ENCODE results near the gene TNRC6C.
A peak's percentile ranks its signal among the peaks of the same experiment; 100 is the strongest.

Gene TNRC6C

DNA sequence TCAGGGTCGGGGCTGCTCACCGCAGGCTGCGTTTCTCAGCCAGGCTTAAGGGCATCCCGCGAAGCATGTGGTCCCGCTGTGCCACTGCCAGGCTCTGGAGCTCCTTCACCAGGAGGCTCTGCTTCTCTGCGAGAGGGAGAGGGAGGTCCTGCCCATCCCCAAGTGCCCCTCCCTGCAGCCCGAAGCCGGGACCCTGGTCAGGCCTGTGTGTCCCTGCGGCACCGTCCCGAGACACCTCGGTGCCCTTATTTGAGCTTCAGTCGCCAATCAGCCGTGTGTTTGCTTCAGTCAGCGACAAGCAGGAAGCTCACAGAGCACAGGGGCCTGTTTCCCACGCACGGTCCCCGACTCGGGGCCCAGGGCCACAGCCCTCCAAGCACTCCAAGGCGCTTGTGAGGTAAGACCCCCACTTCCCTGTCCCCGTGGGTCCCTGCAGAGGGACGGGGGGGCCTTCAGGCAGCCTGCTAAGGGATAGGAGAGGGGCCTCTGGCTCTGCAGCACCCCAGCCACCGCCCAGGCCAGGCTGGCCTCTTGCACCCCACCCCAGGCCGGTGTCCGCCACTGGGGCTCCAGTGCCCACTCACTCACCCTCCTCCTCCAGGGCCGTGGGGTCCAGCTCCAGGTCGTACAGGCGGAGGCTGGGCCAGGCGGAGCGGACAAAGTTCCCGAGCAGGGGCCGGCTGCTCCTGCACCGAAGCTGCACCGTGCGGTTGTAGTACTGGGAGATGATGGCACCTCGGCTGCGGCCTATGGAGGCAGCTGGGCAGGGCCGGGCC lies 166.8 kb downstream of the TNRC6C start:
- TF ChIP-seq, protein P1, sequence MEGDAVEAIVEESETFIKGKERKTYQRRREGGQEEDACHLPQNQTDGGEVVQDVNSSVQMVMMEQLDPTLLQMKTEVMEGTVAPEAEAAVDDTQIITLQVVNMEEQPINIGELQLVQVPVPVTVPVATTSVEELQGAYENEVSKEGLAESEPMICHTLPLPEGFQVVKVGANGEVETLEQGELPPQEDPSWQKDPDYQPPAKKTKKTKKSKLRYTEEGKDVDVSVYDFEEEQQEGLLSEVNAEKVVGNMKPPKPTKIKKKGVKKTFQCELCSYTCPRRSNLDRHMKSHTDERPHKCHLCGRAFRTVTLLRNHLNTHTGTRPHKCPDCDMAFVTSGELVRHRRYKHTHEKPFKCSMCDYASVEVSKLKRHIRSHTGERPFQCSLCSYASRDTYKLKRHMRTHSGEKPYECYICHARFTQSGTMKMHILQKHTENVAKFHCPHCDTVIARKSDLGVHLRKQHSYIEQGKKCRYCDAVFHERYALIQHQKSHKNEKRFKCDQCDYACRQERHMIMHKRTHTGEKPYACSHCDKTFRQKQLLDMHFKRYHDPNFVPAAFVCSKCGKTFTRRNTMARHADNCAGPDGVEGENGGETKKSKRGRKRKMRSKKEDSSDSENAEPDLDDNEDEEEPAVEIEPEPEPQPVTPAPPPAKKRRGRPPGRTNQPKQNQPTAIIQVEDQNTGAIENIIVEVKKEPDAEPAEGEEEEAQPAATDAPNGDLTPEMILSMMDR (IDR thresholded peaks at IDR 0.05; ENCODE audit: control extremely low read depth, extremely low read depth, low read depth, missing control alignments), result no peak
- ChIA-PET POLR2A (no interaction called here), CTCF (interaction anchor here (1.0 to 3.4 kb wide), 7 partner anchors 9 to 126 kb away, joined by 3 to 16 read pairs (median 5); no protein-coding TSS in a partner anchor)
- no peak for DNase-seq (ENCODE audit: extremely low spot score)

DNA sequence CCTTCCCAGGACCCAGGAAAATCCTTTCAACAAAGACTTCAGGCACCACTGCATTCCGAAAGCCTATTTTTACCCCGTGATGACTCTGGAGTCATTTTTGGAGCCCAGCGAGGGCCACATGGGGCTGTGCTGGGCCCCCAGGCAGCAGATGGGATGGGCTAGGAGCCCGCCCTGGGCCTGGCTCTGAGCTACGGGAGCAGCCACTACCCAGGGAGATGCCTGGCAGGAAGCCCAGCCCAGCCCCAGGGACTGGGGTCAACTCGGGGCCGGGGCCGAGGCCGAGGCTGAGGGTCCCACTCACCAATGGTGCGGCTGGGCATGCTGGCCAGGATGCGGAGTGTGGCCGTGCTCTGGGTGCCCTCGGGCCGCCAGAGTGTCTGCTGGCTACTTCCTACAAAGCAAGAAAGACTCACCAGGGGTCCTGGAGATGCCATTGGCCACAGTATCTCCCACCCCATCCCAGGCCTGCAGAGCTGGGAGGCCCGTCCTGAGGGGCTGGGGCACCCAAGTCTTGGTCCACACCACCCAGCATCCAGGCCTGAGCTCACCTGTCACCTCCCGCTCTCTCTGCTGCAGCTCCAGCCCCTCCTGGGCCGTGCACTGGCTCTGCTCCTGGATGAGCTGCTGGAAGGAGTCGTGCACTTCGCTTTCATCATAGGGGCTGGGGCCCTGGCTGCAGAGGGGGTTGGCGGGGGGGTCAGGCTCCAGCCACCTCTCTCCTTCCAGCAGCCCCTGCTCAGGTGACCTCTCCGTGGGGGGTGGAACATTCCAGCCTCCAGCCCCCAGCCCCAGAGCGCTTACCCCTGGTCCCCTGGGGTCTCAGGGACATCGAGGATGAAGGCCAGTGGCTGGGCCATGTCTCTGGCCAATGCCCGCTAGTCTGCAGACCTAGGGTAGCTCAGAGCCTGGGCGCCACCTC lies 167.7 kb downstream of the TNRC6C start:
- no peak for DNase-seq (ENCODE audit: extremely low spot score)
- TF ChIP-seq, protein P1 (IDR thresholded peaks at IDR 0.05; ENCODE audit: control extremely low read depth, extremely low read depth, low read depth, missing control alignments), result no peak
- POLR2A ChIA-PET, result interaction anchor here (0.6 to 1.0 kb wide), 3 partner anchors 45 to 592 kb away, joined by 3 read pairs; no protein-coding TSS in a partner anchor
- CTCF ChIA-PET, result interaction anchor here (1.0 to 3.4 kb wide), 7 partner anchors 11 to 125 kb away, joined by 3 to 16 read pairs (median 4); no protein-coding TSS in a partner anchor

DNA sequence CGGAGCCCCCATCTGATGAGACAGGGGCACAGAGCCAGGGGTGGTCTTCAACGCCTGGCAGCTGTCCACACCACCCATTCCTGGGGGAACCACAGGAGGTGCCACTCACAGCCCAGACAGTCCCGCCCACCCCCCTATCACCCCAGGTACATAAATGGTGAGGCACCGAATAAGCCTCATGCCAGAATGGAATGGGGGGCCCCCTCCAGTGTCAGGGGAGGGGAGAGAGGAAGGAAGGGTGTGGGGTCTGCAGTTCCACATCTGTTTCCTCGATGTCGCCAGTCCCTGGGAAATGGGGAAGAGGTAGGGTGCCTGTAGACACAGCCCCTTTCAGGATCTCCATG lies 168.4 kb downstream of the TNRC6C start:
- DNase-seq (ENCODE audit: extremely low spot score), result no peak
- TF ChIP-seq, protein P1 (IDR thresholded peaks at IDR 0.05; ENCODE audit: control extremely low read depth, extremely low read depth, low read depth, missing control alignments), result no peak
- CTCF ChIA-PET, result interaction anchor here (1.0 to 3.4 kb wide), 4 partner anchors 10 to 57 kb away, joined by 3 to 16 read pairs (median 4); no protein-coding TSS in a partner anchor
- POLR2A ChIA-PET, result interaction anchor here (0.6 to 1.0 kb wide), 3 partner anchors 44 to 591 kb away, joined by 3 read pairs; no protein-coding TSS in a partner anchor

DNA sequence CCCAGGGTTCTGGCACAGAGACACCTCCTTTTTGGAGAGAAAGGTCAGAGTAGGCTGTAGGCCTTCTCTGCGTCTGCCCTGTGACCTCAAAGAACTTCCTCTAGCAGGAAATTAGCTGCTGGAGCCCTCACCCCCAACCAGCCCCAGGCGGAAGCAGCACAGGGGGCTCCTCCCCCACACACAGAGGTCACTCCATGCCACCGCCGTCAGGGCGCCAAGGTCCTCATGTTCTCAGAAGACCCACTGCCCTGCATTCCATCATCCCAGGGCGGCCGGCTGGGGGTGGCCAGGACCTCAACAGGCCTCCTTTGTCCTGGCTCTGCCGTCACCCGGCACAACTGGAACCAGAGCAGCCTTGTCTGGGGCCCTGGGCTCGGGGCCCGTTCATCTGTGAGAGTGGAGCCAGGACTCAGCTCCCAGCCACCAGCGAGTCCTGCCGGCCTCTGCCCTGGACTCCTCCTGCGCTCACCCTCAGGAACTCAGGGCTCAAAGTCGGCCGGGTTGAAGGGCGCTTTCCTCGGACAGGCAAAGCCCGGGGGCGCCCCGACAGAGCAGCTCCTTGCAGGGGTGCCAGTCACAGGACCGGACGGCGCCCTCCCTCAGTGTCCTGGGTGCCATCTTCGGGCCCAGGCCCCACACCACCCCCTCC lies 168.9 kb downstream of the TNRC6C start:
- TF ChIP-seq, protein P1 (IDR thresholded peaks at IDR 0.05; ENCODE audit: control extremely low read depth, extremely low read depth, low read depth, missing control alignments), result no peak
- ChIA-PET POLR2A (interaction anchor here (0.6 to 1.5 kb wide), 4 partner anchors 44 to 591 kb away, joined by 3 to 4 read pairs (median 3); no protein-coding TSS in a partner anchor), CTCF (interaction anchor here (0.7 to 3.4 kb wide), 6 partner anchors 9 to 56 kb away, joined by 3 to 16 read pairs (median 5); no protein-coding TSS in a partner anchor)
- DNase-seq (ENCODE audit: extremely low spot score), result peak; percentile 70

DNA sequence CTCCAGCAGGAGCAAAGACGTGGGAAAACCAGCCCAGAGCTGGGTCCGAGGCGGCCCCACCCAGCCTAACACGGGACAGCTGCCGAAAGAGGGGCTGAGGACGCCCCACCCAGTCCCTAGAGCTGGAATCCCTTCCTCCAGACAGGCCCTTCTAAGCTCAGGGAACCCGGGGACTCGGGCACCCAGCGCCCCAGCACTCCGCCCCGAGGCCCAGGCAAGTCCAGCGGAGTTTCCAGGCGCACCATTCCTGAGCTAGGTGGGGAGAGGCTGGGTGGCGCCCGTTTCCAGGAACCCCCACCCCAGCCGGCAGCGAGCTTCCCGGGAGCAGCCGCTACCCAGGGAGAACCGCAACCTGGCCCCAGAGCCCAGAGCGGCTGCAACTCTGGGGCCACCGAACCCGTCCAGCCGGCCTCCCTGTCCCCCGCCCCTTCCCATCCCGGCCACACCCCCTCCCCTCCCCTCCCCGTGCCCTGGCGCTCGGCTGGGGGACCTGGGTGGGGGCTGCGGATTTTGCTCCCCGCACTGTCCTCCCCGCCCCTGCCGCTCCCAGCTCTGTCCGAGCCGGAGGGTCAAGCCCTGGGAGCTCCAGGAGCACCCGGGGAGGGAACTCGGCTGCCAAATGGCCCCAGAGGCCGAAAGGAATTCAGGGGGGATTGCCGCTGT lies 169.5 kb downstream of the TNRC6C start:
- POLR2A ChIA-PET, result interaction anchor here (0.8 to 1.5 kb wide), 2 partner anchors 19 to 48 kb away, joined by 3 to 4 read pairs; no protein-coding TSS in a partner anchor
- CTCF ChIA-PET, result interaction anchor here (0.6 to 1.9 kb wide), 6 partner anchors 8 to 49 kb away, joined by 3 to 10 read pairs (median 4); no protein-coding TSS in a partner anchor
- TF ChIP-seq, protein P1 (IDR thresholded peaks at IDR 0.05; ENCODE audit: control extremely low read depth, extremely low read depth, low read depth, missing control alignments), result no peak
- DNase-seq (ENCODE audit: extremely low spot score), result no peak
